Adrenal gland (tissue), 5 donors: ENCODE results near the gene LDB3.

Source experiments
- POLR2A ChIP-seq, 2 donors: fragments of 450-650 bp; IDR thresholded peaks; one replicate each; pipeline ENCODE4 v1.6.1; 2017; ENCODE audit warnings: antibody characterized with exemption in 2 of 2, mild to moderate bottlenecking in 2 of 2, moderate library complexity in 1 of 2
- TF ChIP-seq, protein P1 (sequence below), 6 experiments: fragments of 450-650 bp in 4 of 6; fragments of 200-600 bp in 2 of 6; sonication (generic) in 1 of 6; IDR thresholded peaks; 1 replicate in 5 of 6; 2 replicates in 1 of 6; pipeline versions ENCODE4 v1.5.1 to v1.8.0; 2016 to 2021; ENCODE audit warnings: antibody characterized with exemption in 6 of 6, mild to moderate bottlenecking in 2 of 6, moderate library complexity in 1 of 6
- donor health status: DM: no; HTN: no; CAD: no.

DNA sequence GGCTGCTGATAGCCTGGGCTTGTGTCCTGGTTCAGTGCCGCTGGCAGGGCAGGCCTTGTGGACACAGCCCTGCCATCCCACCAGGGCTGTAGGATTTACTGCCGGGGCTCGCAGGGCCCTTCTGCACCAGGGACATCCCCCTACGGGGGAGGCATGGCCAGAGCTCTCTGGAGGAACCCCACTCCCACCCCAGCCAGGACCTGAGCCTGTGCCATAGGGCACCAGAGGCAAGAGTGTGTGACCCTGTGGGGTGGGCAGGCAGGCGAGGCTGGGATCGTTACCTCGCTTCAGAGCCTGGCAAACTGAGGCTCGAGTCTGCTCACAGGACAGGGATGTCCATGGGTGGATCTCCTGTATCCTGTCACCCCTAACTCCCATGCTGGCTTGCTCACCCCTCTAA lies 2.6 kb downstream of the LDB3 start:
- TF ChIP-seq, protein P1, sequence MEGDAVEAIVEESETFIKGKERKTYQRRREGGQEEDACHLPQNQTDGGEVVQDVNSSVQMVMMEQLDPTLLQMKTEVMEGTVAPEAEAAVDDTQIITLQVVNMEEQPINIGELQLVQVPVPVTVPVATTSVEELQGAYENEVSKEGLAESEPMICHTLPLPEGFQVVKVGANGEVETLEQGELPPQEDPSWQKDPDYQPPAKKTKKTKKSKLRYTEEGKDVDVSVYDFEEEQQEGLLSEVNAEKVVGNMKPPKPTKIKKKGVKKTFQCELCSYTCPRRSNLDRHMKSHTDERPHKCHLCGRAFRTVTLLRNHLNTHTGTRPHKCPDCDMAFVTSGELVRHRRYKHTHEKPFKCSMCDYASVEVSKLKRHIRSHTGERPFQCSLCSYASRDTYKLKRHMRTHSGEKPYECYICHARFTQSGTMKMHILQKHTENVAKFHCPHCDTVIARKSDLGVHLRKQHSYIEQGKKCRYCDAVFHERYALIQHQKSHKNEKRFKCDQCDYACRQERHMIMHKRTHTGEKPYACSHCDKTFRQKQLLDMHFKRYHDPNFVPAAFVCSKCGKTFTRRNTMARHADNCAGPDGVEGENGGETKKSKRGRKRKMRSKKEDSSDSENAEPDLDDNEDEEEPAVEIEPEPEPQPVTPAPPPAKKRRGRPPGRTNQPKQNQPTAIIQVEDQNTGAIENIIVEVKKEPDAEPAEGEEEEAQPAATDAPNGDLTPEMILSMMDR (IDR thresholded peaks at IDR 0.05) = no peak
- TF ChIP-seq POLR2A (IDR thresholded peaks at IDR 0.05) = no peak
